Uterus (tissue), 4 donors: ENCODE results near the gene MGRN1. TPM values are rescaled to one million over a fixed set of nuclear protein-coding genes. Genes with fewer than 3 reads are reported as not detected.

ENCODE experiments used
- DNase-seq, 2 donors: peaks; one replicate each; pipeline ENCODE4 v3.0.0-alpha.2; 2019 to 2020
- H3K27ac ChIP-seq, 2 donors: fragments of 200-600 bp; sonication (generic); 1 replicate in 1 of 2; 2 replicates in 1 of 2; pipeline ENCODE4 v1.5.1; 2016 to 2018
- H3K27me3 ChIP-seq, 2 donors: fragments of 200-600 bp; sonication (generic); one replicate each; pipeline ENCODE4 v1.5.1; 2018 to 2019; ENCODE audit warnings: control low read depth in 1 of 2
- H3K36me3 ChIP-seq, 2 donors: fragments of 200-600 bp; sonication (generic); one replicate each; pipeline ENCODE4 v1.5.1; 2019; ENCODE audit warnings: control low read depth in 1 of 2
- H3K4me1 ChIP-seq, 2 donors: fragments of 200-600 bp; sonication (generic); one replicate each; pipeline ENCODE4 v1.5.1; 2018 to 2019; ENCODE audit warnings: control low read depth in 1 of 2
- H3K4me3 ChIP-seq, 2 donors: fragments of 200-600 bp; sonication (generic); 1 replicate in 1 of 2; 2 replicates in 1 of 2; pipeline ENCODE4 v1.5.1; 2018 to 2019; ENCODE audit warnings: mild to moderate bottlenecking in 1 of 2
- H3K9me3 ChIP-seq, 2 donors: fragments of 200-600 bp; sonication (generic); one replicate each; pipeline ENCODE4 v1.5.1; 2019; ENCODE audit warnings: control low read depth in 1 of 2
- POLR2A ChIP-seq, 2 donors: fragments of 450-650 bp; IDR thresholded peaks; one replicate each; pipeline ENCODE4 v1.6.1; 2016; ENCODE audit warnings: antibody characterized with exemption in 2 of 2, mild to moderate bottlenecking in 1 of 2, moderate library complexity in 1 of 2
- intact Hi-C: fragments of 100-400 bp; cut with DNase I; formaldehyde crosslinking; loops from one replicate; pipeline ENCODE4 v1.15.1; 2023; ENCODE audit warnings: low total_unique reads
- total RNA-seq, 4 donors: library from RNA; depleted of rRNA in 3 of 4; stranded (reverse); fragments of >200 nt in 3 of 4; gene quantifications; one replicate each; pipeline versions ENCODE4 v1.1.0 to v1.2.4, GENCODE V29; 2014 to 2023
- TF ChIP-seq, protein P1 (sequence below), 4 experiments: fragments of 200-600 bp in 2 of 4; fragments of 450-650 bp in 2 of 4; sonication (generic) in 2 of 4; IDR thresholded peaks; one replicate each; pipeline ENCODE4 v1.5.1; 2016 to 2019; ENCODE audit warnings: antibody characterized with exemption in 4 of 4, mild to moderate bottlenecking in 2 of 4, moderate library complexity in 1 of 4
- donor health status: DM: yes; HTN: yes; CAD: no.

The MGRN1 gene
- total RNA-seq, 4 donors from 2014 or later: 19.0 to 107 (median 68.6) TPM

DNA sequence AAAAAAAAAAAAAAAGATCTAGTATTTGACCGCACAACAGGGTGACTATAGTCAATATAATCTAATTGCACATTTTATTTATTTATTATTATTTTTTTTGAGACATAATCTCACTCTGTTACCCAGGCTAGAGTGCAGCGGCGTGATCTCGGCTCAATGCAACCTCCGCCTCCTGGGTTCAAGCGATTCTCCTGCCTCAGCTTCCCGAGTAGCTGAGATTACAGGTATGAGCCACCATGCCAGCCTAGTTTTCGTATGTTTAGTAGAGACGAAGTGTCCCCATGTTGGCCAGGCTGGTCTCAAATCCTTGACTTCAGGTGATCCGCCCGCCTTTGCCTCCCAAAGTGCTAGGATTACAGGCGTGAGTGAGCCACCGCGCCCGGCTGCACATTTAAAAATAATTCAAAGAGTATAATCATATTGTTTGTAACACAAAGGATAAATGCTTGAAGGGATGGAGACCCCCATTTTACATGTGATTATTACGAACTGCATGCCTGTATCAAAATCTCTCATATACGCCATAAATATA is 108.7 kb downstream of the MGRN1 start:
- H3K36me3 ChIP-seq: no peaks in the 10 kb centered on the region
- TF ChIP-seq POLR2A (IDR thresholded peaks at IDR 0.05): no peak
- TF ChIP-seq, protein P1, sequence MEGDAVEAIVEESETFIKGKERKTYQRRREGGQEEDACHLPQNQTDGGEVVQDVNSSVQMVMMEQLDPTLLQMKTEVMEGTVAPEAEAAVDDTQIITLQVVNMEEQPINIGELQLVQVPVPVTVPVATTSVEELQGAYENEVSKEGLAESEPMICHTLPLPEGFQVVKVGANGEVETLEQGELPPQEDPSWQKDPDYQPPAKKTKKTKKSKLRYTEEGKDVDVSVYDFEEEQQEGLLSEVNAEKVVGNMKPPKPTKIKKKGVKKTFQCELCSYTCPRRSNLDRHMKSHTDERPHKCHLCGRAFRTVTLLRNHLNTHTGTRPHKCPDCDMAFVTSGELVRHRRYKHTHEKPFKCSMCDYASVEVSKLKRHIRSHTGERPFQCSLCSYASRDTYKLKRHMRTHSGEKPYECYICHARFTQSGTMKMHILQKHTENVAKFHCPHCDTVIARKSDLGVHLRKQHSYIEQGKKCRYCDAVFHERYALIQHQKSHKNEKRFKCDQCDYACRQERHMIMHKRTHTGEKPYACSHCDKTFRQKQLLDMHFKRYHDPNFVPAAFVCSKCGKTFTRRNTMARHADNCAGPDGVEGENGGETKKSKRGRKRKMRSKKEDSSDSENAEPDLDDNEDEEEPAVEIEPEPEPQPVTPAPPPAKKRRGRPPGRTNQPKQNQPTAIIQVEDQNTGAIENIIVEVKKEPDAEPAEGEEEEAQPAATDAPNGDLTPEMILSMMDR (IDR thresholded peaks at IDR 0.05): no peak
- H3K27me3 ChIP-seq: no peaks in the 10 kb centered on the region
- H3K27ac ChIP-seq: peak overlapping the region in 1 of 2 donors; percentile 73
- peaks cover 0 to 4% of the 10 kb centered on the region in 2 donors for H3K4me1 ChIP-seq
- no peaks in the 10 kb centered on the region for H3K9me3 ChIP-seq
- no peak for DNase-seq
- intact Hi-C loops: no loop called here
- peak overlapping the region; percentile 95 to 99 for H3K4me3 ChIP-seq

DNA sequence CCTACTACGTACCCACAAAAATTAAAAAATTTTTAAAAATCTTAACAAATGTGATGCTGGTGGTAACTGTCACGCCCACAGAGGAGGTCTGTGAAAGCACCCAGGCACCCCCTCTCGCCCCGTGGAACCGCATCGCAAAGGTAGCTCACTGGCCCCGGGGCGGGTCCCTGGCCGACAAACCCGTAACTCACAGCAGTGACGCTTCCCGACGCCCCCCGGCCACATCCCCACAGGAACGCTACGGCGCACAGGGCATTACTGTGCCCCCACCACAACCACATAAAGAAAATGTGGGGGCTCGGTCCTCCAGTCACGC is 109.1 kb downstream of the MGRN1 start:
- Histone ChIP-seq H3K9me3 (no peaks in the 10 kb centered on the region), H3K27me3 (no peaks in the 10 kb centered on the region), H3K27ac (peak overlapping the region in 1 of 2 donors; percentile 73), H3K4me3 (peak overlapping the region; percentile 95 to 99), H3K36me3 (no peaks in the 10 kb centered on the region), H3K4me1 (peaks cover 0 to 4% of the 10 kb centered on the region in 2 donors)
- intact Hi-C loops: no loop called here
- no peak for TF ChIP-seq POLR2A (IDR thresholded peaks at IDR 0.05)
- TF ChIP-seq, protein P1 (IDR thresholded peaks at IDR 0.05): no peak
- DNase-seq: no peak

DNA sequence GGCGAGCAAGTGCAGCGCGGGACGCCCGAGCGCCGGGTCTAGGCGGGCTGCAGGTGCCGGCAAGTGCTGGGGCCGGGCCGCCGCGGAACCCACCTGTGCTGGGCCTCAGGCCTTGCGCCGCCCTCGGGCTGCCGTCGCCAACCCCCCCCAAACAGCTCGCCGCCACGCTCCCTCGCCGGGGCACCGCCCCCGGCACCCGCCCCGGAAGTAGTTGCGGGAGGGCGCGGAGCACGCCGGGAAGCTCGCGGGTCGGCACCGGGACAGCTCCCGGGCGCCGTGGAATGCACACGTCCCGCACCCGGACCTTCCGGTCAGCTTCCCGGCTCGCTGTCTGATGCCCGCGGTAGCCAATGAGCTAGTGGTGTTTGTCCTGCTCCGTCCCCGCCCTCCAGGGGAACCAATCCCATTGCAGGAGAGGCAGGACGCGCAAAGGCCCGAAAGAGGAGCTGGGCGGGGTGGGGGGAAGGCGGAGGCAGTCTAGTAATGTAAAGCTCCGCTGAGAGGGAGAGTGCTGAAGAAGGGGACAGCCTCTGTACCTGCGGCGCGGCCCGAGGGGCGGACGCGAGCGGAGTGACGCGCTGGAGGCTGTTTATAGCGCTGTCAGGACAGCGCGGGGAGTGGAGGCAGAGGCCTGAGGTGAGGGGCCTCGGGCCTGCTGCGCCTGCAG is 109.6 kb downstream of the MGRN1 start, which contains the start of the genes ANKS3 and DNAAF8:
Gene ANKS3, minus strand, starts transcription at position 209 of the 667 bp plus-strand sequence. CDS start 4,122 bp downstream, outside the sequence.
Gene DNAAF8, plus strand, starts transcription at position 475 of the 667 bp plus-strand sequence. CDS start 1,978 bp downstream, outside the sequence.
- Histone ChIP-seq H3K9me3 (no peaks in the 10 kb centered on the region), H3K27ac (peak within 1 kb of the TSS; percentile 60 to 73), H3K4me1 (peaks cover 0 to 4% of the 10 kb centered on the region in 2 donors), H3K27me3 (no peaks in the 10 kb centered on the region), H3K4me3 (peak within 1 kb of the TSS; percentile 95 to 99), H3K36me3 (no peaks in the 10 kb centered on the region)
- peak; percentile 93 to 95 for DNase-seq
- TF ChIP-seq POLR2A (IDR thresholded peaks at IDR 0.05): peak in 1 of 2 donors; percentile 58
- TF ChIP-seq, protein P1 (IDR thresholded peaks at IDR 0.05): no peak
- intact Hi-C loops: no loop called here

DNA sequence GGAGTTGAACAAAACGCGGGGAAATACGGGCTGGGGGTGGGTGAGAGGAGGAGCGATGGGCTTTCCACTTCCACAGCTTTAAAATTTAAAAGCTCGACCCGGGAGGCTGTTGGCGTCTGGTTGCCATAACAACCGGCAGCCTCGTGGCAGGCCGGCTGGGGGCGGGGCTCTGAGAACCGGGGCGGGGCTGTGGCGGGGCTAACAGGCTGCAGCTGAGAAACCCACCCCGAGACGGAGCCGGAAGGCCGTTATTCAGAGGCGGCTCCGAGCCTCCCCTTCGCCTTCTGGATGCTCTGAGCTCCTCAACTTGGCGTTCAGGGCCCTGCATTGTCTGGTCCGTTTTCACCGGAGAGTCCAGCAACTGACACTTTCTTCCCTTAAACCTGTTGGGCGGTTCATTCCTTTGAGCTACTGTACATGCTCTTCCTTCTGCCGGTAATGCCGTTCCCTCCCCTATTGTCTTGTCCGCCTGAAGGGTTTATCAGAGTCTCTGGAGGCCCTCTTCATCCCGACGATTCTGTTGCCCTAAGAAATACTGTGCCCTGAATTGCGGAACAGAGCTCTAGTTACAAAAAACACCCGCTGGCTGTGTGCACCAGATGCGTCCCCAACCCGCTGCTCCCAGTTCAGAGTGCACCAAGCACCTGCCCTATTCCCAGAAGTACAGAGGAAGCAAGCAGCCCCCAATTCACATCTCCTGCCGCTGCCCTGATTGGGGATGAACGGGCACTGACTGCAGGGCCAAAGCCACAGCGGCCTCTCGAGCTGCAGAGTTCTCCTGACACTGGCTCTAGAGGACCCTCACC is 110.3 kb downstream of the MGRN1 start:
- Histone ChIP-seq H3K4me1 (peaks cover 0 to 4% of the 10 kb centered on the region in 2 donors), H3K36me3 (no peaks in the 10 kb centered on the region), H3K27me3 (no peaks in the 10 kb centered on the region), H3K27ac (peak overlapping the region; percentile 60 to 73), H3K4me3 (peak overlapping the region; percentile 95 to 99), H3K9me3 (no peaks in the 10 kb centered on the region)
- intact Hi-C loops: no loop called here
- TF ChIP-seq, protein P1 (IDR thresholded peaks at IDR 0.05): no peak
- TF ChIP-seq POLR2A (IDR thresholded peaks at IDR 0.05): no peak
- DNase-seq: peak; percentile 89
